ENCODE measurements around the gene TRIM25. TPM values are rescaled to one million over a fixed set of nuclear protein-coding genes. Genes with fewer than 3 reads are reported as not detected.

The TRIM25 gene
- total and polyA plus RNA-seq, 2 donors (not counting 1 experiment from before 2014, with no cell fraction given) = 53.3 to 53.9 TPM

DNA sequence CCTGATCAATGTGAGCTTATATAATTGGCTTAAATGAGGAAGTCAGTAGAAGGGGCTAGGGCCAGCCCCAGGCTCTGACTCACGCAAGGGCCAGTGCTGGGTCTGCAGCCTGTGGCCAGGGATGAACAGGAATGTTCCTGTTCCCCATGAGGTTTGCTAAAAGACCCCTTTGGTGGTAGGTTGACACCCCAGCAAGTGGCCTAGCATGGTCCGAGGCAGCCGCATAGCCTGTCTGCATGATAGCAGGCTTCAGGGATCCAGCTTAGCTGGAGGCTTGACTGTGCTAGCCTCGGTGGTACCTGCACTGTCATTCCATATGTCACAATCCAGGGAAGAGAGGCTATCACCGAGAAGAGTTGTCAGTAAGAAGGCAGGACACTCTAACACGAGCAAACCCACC is 23.5 kb downstream of the TRIM25 start:
- H4K20me1 ChIP-seq (ENCODE audit: control insufficient read depth, extremely low read depth, insufficient read depth, low read length) = no peaks in the 10 kb centered on the region
- no peaks in the 10 kb centered on the region for H3K4me1 ChIP-seq (ENCODE audit: control insufficient read depth, extremely low read depth, insufficient read depth, low read length)
- no peaks in the 10 kb centered on the region for H3K79me2 ChIP-seq (ENCODE audit: control insufficient read depth, insufficient read depth, low read length)
- H3K4me3 ChIP-seq (replicated peaks in 1 of 4; ENCODE audit: control extremely low read depth in 1 of 4, insufficient read depth in 1 of 4, low read depth in 3 of 4, low read length in 4 of 4) = no peak overlapping the region
- H3K4me2 ChIP-seq (ENCODE audit: extremely low read depth, insufficient read depth, low read length) = no peak overlapping the region
- TF ChIP-seq, protein P1, sequence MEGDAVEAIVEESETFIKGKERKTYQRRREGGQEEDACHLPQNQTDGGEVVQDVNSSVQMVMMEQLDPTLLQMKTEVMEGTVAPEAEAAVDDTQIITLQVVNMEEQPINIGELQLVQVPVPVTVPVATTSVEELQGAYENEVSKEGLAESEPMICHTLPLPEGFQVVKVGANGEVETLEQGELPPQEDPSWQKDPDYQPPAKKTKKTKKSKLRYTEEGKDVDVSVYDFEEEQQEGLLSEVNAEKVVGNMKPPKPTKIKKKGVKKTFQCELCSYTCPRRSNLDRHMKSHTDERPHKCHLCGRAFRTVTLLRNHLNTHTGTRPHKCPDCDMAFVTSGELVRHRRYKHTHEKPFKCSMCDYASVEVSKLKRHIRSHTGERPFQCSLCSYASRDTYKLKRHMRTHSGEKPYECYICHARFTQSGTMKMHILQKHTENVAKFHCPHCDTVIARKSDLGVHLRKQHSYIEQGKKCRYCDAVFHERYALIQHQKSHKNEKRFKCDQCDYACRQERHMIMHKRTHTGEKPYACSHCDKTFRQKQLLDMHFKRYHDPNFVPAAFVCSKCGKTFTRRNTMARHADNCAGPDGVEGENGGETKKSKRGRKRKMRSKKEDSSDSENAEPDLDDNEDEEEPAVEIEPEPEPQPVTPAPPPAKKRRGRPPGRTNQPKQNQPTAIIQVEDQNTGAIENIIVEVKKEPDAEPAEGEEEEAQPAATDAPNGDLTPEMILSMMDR (conservative IDR thresholded peaks at IDR 0.05 in 1 of 2, IDR thresholded peaks at IDR 0.05 in 1 of 2; ENCODE audit: low read depth in 1 of 2, low read length in 2 of 2) = no peak
- no peak for TF ChIP-seq EZH2 (IDR thresholded peaks at IDR 0.05; ENCODE audit: low read length, missing control alignments)
- no peak for DNase-seq (ENCODE audit: low read depth in 2 of 2)
- no peak overlapping the region for H3K27ac ChIP-seq (ENCODE audit: insufficient read depth, low read length)
- peaks cover 2% of the 10 kb centered on the region for H3K9me3 ChIP-seq (ENCODE audit: control insufficient read depth, insufficient read depth, low read depth, low read length)
- H3K36me3 ChIP-seq (ENCODE audit: control insufficient read depth, insufficient read depth, low read length) = peaks cover 28% of the 10 kb centered on the region
- no peak overlapping the region for H2AFZ ChIP-seq (ENCODE audit: low read length)
- no peaks in the 10 kb centered on the region for H3K27me3 ChIP-seq (ENCODE audit: control insufficient read depth, insufficient read depth, low read length)
- no peak overlapping the region for H3K9ac ChIP-seq (ENCODE audit: insufficient read depth, low read length)

DNA sequence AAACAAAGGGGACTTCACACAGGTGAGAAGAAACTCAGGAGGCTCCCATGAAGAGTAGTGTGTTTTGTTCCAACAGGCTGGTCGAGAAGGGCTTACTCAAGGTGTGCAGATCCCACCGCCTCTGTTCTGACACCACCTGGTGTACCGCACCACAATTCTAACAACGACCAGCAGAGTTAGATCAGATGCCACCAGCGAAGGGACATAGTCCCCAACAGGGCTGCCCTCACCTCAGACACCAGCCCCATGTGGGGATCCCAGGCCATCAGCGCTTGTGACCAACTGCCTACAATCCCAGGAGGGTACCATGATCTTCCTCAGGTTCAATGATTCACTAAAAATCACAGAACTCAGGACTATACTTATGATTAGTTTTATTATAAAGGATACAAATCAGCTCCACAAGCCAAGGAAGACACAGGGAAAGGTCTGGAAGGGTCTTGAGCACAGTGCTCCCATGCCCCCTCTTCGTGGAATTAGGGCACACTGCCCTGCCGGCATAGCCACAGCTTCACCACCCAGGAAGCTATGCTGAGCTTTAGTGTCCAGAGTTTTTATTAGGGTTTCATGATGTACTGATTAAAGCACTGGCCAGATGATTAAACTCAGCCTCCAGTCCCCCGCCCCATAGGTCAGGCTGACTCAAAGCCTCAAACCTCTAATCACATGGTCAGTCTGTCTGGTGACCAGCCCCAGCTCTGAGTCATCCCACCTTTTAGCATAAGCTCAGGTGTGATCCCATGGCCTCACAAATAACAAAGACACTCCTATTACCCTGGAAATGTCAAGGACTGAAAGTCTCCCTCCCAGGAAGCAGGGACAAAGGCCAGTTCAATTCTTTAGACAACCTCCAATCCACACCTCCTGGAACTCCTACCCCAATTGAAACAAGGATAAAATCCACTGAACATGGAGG is 26.0 kb downstream of the TRIM25 start:
- H3K4me2 ChIP-seq (ENCODE audit: extremely low read depth, insufficient read depth, low read length) = no peak overlapping the region
- no peak for TF ChIP-seq EZH2 (IDR thresholded peaks at IDR 0.05; ENCODE audit: low read length, missing control alignments)
- TF ChIP-seq, protein P1 (conservative IDR thresholded peaks at IDR 0.05 in 1 of 2, IDR thresholded peaks at IDR 0.05 in 1 of 2; ENCODE audit: low read depth in 1 of 2, low read length in 2 of 2) = no peak
- H3K36me3 ChIP-seq (ENCODE audit: control insufficient read depth, insufficient read depth, low read length) = peaks cover 17% of the 10 kb centered on the region
- H3K27me3 ChIP-seq (ENCODE audit: control insufficient read depth, insufficient read depth, low read length) = no peaks in the 10 kb centered on the region
- H3K27ac ChIP-seq (ENCODE audit: insufficient read depth, low read length) = no peak overlapping the region
- no peaks in the 10 kb centered on the region for H3K4me1 ChIP-seq (ENCODE audit: control insufficient read depth, extremely low read depth, insufficient read depth, low read length)
- H3K9me3 ChIP-seq (ENCODE audit: control insufficient read depth, insufficient read depth, low read depth, low read length) = peaks cover 2% of the 10 kb centered on the region
- no peak overlapping the region for H2AFZ ChIP-seq (ENCODE audit: low read length)
- H3K79me2 ChIP-seq (ENCODE audit: control insufficient read depth, insufficient read depth, low read length) = no peaks in the 10 kb centered on the region
- H3K9ac ChIP-seq (ENCODE audit: insufficient read depth, low read length) = no peak overlapping the region
- H4K20me1 ChIP-seq (ENCODE audit: control insufficient read depth, extremely low read depth, insufficient read depth, low read length) = no peaks in the 10 kb centered on the region
- no peak overlapping the region for H3K4me3 ChIP-seq (replicated peaks in 1 of 4; ENCODE audit: control extremely low read depth in 1 of 4, insufficient read depth in 1 of 4, low read depth in 3 of 4, low read length in 4 of 4)
- peak in 1 of 2 donors; percentile 14 for DNase-seq (ENCODE audit: low read depth in 2 of 2)

DNA sequence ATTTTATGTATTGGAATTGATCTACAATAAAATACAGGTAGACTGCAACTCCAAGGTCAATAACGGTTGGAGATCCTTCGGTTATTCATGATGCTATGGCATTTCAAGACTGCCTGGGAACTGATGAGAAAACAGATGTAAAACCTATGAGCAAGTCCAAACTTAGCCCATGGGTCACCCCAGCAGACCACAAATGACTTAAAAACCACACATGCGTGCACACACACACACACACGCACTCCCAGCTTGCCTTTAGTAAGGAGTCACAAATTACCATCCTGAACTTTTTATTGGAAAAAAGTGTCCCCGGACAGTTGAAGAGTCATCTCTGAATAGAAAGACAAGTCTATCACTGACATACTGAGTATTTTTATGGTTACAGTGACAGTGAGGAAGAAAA is 26.7 kb downstream of the TRIM25 start:
- H3K4me1 ChIP-seq (ENCODE audit: control insufficient read depth, extremely low read depth, insufficient read depth, low read length) = no peaks in the 10 kb centered on the region
- TF ChIP-seq EZH2 (IDR thresholded peaks at IDR 0.05; ENCODE audit: low read length, missing control alignments) = no peak
- TF ChIP-seq, protein P1 (conservative IDR thresholded peaks at IDR 0.05 in 1 of 2, IDR thresholded peaks at IDR 0.05 in 1 of 2; ENCODE audit: low read depth in 1 of 2, low read length in 2 of 2) = no peak
- DNase-seq (ENCODE audit: low read depth in 2 of 2) = peak; percentile 10 to 18
- H3K4me3 ChIP-seq (replicated peaks in 1 of 4; ENCODE audit: control extremely low read depth in 1 of 4, insufficient read depth in 1 of 4, low read depth in 3 of 4, low read length in 4 of 4) = no peak overlapping the region
- H3K27ac ChIP-seq (ENCODE audit: insufficient read depth, low read length) = no peak overlapping the region
- no peak overlapping the region for H3K9ac ChIP-seq (ENCODE audit: insufficient read depth, low read length)
- no peaks in the 10 kb centered on the region for H4K20me1 ChIP-seq (ENCODE audit: control insufficient read depth, extremely low read depth, insufficient read depth, low read length)
- no peaks in the 10 kb centered on the region for H3K27me3 ChIP-seq (ENCODE audit: control insufficient read depth, insufficient read depth, low read length)
- peaks cover 14% of the 10 kb centered on the region for H3K36me3 ChIP-seq (ENCODE audit: control insufficient read depth, insufficient read depth, low read length)
- no peaks in the 10 kb centered on the region for H3K79me2 ChIP-seq (ENCODE audit: control insufficient read depth, insufficient read depth, low read length)
- H3K4me2 ChIP-seq (ENCODE audit: extremely low read depth, insufficient read depth, low read length) = no peak overlapping the region
- H3K9me3 ChIP-seq (ENCODE audit: control insufficient read depth, insufficient read depth, low read depth, low read length) = peaks cover 2% of the 10 kb centered on the region
- H2AFZ ChIP-seq (ENCODE audit: low read length) = no peak overlapping the region

Data from fibroblast of lung (primary cell).